ENCODE measurements around the gene STK4.
A peak's percentile ranks its signal among the peaks of the same experiment; 100 is the strongest.
"Not testable (repeated sequence)": the region's sequence is repeated elsewhere in the genome, so short reads cannot be mapped to it uniquely, and the experiment has no call there.

Gene STK4

DNA sequence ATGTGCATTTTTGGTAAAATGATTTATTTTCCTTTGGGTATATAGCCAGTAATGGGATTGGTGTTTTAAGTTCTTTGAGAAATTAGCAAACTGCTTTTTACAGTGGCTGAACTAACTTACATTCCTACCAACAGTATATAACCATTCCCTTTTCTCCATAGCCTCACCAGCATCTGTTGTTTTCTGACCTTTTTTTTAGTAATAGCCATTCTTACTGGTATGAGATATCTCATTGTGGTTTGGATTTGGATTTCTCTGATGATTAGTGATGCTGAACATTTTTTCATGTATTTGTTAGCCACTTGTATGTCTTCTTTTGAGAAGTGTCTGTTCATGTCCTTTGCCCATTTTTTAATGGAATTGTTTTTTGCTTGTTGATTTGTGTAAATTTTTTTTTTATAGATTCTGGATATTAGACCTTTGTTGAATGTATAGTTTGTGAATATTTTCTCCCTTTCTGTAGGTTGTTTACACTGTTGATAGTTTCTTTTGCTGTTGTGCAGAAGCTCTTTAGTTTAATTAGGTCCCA lies 42.3 kb downstream of the STK4 start:
- TF ChIP-seq ZFX (IDR thresholded peaks at IDR 0.05; ENCODE audit: borderline replicate concordance): no peak
- no peak overlapping the region for H3K27ac ChIP-seq

DNA sequence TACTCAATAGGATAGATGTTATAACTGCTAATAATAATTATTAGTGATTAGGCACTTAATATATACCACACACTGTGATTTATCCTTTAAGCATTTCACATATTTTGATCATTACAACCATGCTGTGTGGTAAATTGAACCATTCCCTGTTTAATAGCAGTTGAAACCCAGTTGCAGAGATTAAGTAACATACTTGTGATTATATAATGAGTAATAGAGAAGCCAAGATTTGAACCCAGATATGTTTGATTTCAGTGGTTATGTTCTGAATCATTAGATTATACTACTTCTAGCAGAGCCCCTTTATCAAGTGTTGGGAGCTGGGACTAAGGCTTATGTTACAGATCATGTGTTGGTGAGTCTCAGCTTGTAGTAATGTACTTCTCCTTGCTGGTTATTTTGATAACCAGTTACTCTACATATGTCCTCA lies 44.1 kb downstream of the STK4 start:
- H3K27ac ChIP-seq: no peak overlapping the region
- no peak for TF ChIP-seq ZFX (IDR thresholded peaks at IDR 0.05; ENCODE audit: borderline replicate concordance)
- TF ChIP-seq, protein P1, sequence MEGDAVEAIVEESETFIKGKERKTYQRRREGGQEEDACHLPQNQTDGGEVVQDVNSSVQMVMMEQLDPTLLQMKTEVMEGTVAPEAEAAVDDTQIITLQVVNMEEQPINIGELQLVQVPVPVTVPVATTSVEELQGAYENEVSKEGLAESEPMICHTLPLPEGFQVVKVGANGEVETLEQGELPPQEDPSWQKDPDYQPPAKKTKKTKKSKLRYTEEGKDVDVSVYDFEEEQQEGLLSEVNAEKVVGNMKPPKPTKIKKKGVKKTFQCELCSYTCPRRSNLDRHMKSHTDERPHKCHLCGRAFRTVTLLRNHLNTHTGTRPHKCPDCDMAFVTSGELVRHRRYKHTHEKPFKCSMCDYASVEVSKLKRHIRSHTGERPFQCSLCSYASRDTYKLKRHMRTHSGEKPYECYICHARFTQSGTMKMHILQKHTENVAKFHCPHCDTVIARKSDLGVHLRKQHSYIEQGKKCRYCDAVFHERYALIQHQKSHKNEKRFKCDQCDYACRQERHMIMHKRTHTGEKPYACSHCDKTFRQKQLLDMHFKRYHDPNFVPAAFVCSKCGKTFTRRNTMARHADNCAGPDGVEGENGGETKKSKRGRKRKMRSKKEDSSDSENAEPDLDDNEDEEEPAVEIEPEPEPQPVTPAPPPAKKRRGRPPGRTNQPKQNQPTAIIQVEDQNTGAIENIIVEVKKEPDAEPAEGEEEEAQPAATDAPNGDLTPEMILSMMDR (IDR thresholded peaks at IDR 0.05): no peak

DNA sequence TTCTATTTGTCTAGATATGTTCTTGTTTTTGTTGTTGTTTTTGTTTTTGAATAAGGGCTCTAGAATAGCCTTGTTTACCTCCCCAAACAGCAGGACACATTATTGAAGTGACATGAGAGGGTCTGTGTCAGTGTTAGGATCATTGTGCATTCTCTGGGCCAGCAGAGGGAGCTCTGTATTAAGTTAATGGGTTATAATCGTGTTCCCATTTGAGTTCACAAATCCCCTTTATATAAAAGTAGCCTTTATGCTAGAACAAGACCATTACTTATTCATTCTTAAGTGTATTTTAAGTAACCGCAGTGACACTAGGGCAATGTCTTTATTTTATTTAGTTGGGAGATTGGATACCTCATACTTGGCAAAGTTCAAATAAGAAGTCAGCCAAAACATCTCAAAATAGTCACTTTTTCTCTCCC lies 44.8 kb downstream of the STK4 start:
- no peak overlapping the region for H3K27ac ChIP-seq
- TF ChIP-seq ZFX (IDR thresholded peaks at IDR 0.05; ENCODE audit: borderline replicate concordance): no peak
- TF ChIP-seq, protein P1 (IDR thresholded peaks at IDR 0.05): peak; percentile 84

DNA sequence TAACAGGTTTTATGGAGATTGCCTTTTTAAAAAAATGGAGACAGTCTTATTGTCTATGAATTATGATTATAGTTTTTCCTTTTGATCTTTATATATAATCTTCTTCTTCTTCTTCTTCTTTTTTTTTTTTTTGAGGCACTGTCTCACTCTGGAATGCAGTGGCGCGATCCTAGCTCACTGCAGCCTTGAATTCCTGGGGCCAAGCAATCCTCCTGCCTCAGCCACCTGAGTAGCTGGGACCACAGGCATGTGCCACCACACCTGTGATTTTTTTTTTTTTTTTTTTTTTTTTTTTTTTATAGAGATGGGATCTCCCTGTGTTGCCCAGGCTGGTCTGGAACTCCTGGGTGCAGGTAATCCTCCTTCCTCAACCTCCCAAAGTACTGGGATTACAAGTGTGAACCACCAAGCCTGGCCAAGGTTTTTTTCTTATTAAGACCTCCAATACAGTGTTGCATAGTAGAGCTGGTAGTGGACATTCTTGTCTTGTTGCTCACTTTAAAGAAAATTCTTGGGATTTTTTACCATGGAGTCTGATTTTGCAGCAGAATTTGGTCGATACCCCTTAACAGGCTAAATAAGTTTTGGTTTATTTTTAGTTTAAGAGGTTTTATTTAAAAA lies 46.5 kb downstream of the STK4 start:
- no peak overlapping the region for H3K27ac ChIP-seq

DNA sequence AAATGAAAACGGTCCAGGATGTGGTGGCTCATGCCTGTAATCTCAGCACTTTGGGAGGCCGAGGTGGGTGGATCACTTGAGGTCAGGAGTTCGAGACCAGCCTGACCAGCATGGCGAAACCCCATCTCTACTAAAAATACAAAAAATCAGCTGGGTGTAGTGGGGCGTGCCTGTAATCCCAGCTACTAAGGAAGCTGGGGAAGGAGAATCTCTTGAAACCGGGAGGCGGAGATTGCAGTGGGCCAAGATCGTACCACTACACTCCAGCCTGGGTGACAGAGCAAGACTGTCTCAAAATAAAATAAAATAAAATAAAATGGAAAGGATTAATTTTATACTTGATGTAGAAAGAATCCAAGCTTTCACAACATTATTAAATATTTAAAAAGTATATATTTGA lies 47.8 kb downstream of the STK4 start:
- not testable (repeated sequence) for H3K27ac ChIP-seq

More for the DNA sequence above, 46.5 kb downstream of the STK4 start:
- TF ChIP-seq, protein P1 (IDR thresholded peaks at IDR 0.05): no peak
- TF ChIP-seq ZFX (IDR thresholded peaks at IDR 0.05; ENCODE audit: borderline replicate concordance): no peak

DNA sequence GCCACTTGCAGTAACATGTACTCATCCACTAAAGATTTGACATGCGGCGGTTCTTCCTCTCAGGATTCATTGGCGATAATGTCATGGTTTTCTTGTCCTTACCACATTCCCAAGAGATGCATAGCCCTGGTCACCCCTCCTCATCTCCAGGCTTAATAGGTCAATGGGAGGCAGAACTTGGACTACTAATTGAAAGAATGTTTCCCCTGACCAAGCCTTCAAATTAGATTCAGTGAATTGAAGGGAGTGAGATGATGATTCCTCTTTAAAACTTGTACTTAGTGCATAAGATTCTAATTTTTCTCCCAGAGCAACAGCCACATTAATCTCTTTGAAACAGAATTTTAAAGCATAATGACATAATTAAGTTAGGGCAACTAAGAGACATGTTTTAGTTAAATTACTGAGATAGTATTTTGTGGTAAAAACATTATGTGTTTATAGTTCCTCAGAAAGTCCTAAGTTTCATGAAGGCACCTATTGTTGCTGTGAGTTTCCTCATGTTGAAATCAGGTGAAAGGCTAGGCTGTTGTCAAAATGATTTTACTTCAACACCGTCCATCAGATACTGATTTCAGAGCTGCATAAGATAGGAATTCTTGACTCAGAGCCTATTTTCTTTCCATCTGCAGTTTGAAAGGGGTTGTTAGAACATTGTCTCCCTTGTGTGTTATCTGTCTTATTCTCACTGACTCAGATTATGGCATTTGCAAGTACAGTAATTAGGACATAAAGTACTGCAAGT lies 48.5 kb downstream of the STK4 start:
- TF ChIP-seq, protein P1 (IDR thresholded peaks at IDR 0.05): no peak
- no peak for TF ChIP-seq ZFX (IDR thresholded peaks at IDR 0.05; ENCODE audit: borderline replicate concordance)
- H3K27ac ChIP-seq: no peak overlapping the region

DNA sequence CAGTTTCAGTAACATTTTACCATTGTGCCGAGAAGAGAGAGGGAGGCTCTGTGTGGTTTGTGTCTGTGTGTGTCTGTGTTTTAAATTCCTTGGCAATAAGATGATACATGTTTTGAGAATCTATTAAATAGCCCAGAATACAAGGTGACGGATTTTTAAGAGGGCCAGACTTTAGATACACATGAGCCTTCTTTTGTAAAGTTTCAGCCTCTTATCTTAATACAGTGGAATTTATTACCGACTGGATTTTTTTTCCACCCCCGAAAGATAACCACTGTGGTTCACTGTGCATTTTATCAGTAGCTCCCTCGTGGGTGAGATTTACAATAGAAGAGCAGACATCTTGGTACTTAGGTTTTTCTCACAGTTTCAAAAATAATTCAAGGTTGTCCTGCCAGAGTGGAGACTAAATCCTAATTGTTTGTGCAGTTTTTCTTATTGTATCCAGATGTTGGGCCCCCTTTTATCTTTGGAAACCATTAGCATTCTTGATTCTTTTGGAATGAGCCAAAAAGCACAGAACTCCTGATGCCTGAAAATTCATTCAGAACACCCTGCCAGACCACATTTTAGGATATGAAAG lies 49.9 kb downstream of the STK4 start:
- H3K27ac ChIP-seq: no peak overlapping the region

More for the DNA sequence above, 49.9 kb downstream of the STK4 start:
- TF ChIP-seq ZFX (IDR thresholded peaks at IDR 0.05; ENCODE audit: borderline replicate concordance): no peak
- TF ChIP-seq, protein P1 (IDR thresholded peaks at IDR 0.05): no peak
